Measurements from ENCODE around the gene TRPM2.
"Not testable (repeated sequence)": the region's sequence is repeated elsewhere in the genome, so short reads cannot be mapped to it uniquely, and the experiment has no call there.

TRPM2 gene

GRCh38 chr21:44473915-44474555, 120.6 kb downstream of the TRPM2 start:
- H3K36me3 Mint-ChIP-seq, result no peaks in the 10 kb centered on the region
- H3K27me3 Mint-ChIP-seq, result no peaks in the 10 kb centered on the region
- no peak overlapping the region for H3K4me3 Mint-ChIP-seq
- peaks cover 2% of the 10 kb centered on the region for H3K4me1 Mint-ChIP-seq (ENCODE audit: low read depth)
- no peak overlapping the region for H3K27ac Mint-ChIP-seq
- no peaks in the 10 kb centered on the region for H3K9me3 Mint-ChIP-seq (ENCODE audit: low read depth)

GRCh38 chr21:44475266-44475845, 121.9 kb downstream of the TRPM2 start:
- Mint-ChIP-seq H3K27me3 (no peaks in the 10 kb centered on the region), H3K9me3 (ENCODE audit: low read depth) (no peaks in the 10 kb centered on the region), H3K4me1 (ENCODE audit: low read depth) (peaks cover 5% of the 10 kb centered on the region), H3K27ac (no peak overlapping the region), H3K4me3 (no peak overlapping the region), H3K36me3 (no peaks in the 10 kb centered on the region)

GRCh38 chr21:44477131-44477530, 123.7 kb downstream of the TRPM2 start:
- H3K27ac Mint-ChIP-seq, result no peak overlapping the region
- H3K4me3 Mint-ChIP-seq, result no peak overlapping the region
- no peaks in the 10 kb centered on the region for H3K36me3 Mint-ChIP-seq
- no peaks in the 10 kb centered on the region for H3K27me3 Mint-ChIP-seq
- H3K9me3 Mint-ChIP-seq (ENCODE audit: low read depth), result no peaks in the 10 kb centered on the region
- peaks cover 5% of the 10 kb centered on the region for H3K4me1 Mint-ChIP-seq (ENCODE audit: low read depth)

- no peaks in the 10 kb centered on the region for H3K36me3 Mint-ChIP-seq
Observed at GRCh38 chr21:44477712-44478111, 124.3 kb downstream of the TRPM2 start.

GRCh38 chr21:44478124-44478800, 124.8 kb downstream of the TRPM2 start:
- Mint-ChIP-seq H3K36me3 (no peaks in the 10 kb centered on the region), H3K9me3 (ENCODE audit: low read depth) (no peaks in the 10 kb centered on the region), H3K4me3 (no peak overlapping the region), H3K27ac (no peak overlapping the region), H3K27me3 (no peaks in the 10 kb centered on the region), H3K4me1 (ENCODE audit: low read depth) (peaks cover 5% of the 10 kb centered on the region)

More at GRCh38 chr21:44477712-44478111, 124.3 kb downstream of the TRPM2 start:
- Mint-ChIP-seq H3K9me3 (ENCODE audit: low read depth) (no peaks in the 10 kb centered on the region), H3K27me3 (no peaks in the 10 kb centered on the region), H3K4me3 (no peak overlapping the region), H3K27ac (no peak overlapping the region), H3K4me1 (ENCODE audit: low read depth) (peaks cover 5% of the 10 kb centered on the region)

GRCh38 chr21:44478801-44479167, 125.4 kb downstream of the TRPM2 start:
- no peaks in the 10 kb centered on the region for H3K9me3 Mint-ChIP-seq (ENCODE audit: low read depth)
- no peak overlapping the region for H3K4me3 Mint-ChIP-seq
- H3K4me1 Mint-ChIP-seq (ENCODE audit: low read depth), result peaks cover 5% of the 10 kb centered on the region
- no peaks in the 10 kb centered on the region for H3K27me3 Mint-ChIP-seq
- no peak overlapping the region for H3K27ac Mint-ChIP-seq
- H3K36me3 Mint-ChIP-seq, result no peaks in the 10 kb centered on the region

GRCh38 chr21:44479556-44480199, 126.3 kb downstream of the TRPM2 start:
- H3K4me3 Mint-ChIP-seq; H3K4me1 Mint-ChIP-seq (ENCODE audit: low read depth); H3K27me3 Mint-ChIP-seq; H3K27ac Mint-ChIP-seq; H3K36me3 Mint-ChIP-seq; H3K9me3 Mint-ChIP-seq (ENCODE audit: low read depth): not testable (repeated sequence)

- Mint-ChIP-seq H3K27ac (no peak overlapping the region), H3K27me3 (no peaks in the 10 kb centered on the region), H3K9me3 (ENCODE audit: low read depth) (no peaks in the 10 kb centered on the region), H3K4me1 (ENCODE audit: low read depth) (peaks cover 11% of the 10 kb centered on the region), H3K4me3 (no peak overlapping the region), H3K36me3 (no peaks in the 10 kb centered on the region)
Observed at GRCh38 chr21:44480200-44481053, 127.0 kb downstream of the TRPM2 start.

GRCh38 chr21:44482581-44483287, 129.3 kb downstream of the TRPM2 start:
- Mint-ChIP-seq H3K9me3 (ENCODE audit: low read depth) (no peaks in the 10 kb centered on the region), H3K27ac (no peak overlapping the region), H3K36me3 (no peaks in the 10 kb centered on the region)

GRCh38 chr21:44483288-44484237, 130.1 kb downstream of the TRPM2 start:
- Mint-ChIP-seq H3K9me3 (ENCODE audit: low read depth) (no peaks in the 10 kb centered on the region), H3K27ac (no peak overlapping the region), H3K36me3 (no peaks in the 10 kb centered on the region), H3K27me3 (no peaks in the 10 kb centered on the region), H3K4me1 (ENCODE audit: low read depth) (peaks cover 19% of the 10 kb centered on the region), H3K4me3 (no peak overlapping the region)

More at GRCh38 chr21:44482581-44483287, 129.3 kb downstream of the TRPM2 start:
- Mint-ChIP-seq H3K4me3 (no peak overlapping the region), H3K4me1 (ENCODE audit: low read depth) (peaks cover 19% of the 10 kb centered on the region), H3K27me3 (no peaks in the 10 kb centered on the region)

- Mint-ChIP-seq H3K4me3 (peak overlapping the region; percentile 82), H3K27me3 (peaks cover 2% of the 10 kb centered on the region), H3K27ac (peak overlapping the region; percentile 28), H3K4me1 (ENCODE audit: low read depth) (peaks cover 14% of the 10 kb centered on the region), H3K9me3 (ENCODE audit: low read depth) (no peaks in the 10 kb centered on the region), H3K36me3 (no peaks in the 10 kb centered on the region)
Observed at GRCh38 chr21:44484498-44485253, 131.3 kb downstream of the TRPM2 start.

GRCh38 chr21:44485254-44485793, 131.9 kb downstream of the TRPM2 start:
- Mint-ChIP-seq H3K27me3 (peaks cover 2% of the 10 kb centered on the region), H3K27ac (peak overlapping the region; percentile 28), H3K36me3 (no peaks in the 10 kb centered on the region), H3K4me1 (ENCODE audit: low read depth) (peaks cover 14% of the 10 kb centered on the region), H3K4me3 (peak overlapping the region; percentile 82), H3K9me3 (ENCODE audit: low read depth) (no peaks in the 10 kb centered on the region)

All from activated naive CD8-positive, alpha-beta T cell (primary cell).